ENCODE data around the gene AGTR2. TPM values are rescaled to one million over a fixed set of nuclear protein-coding genes. Genes with fewer than 3 reads are reported as not detected.

The AGTR2 gene
- total and polyA plus RNA-seq, 2 donors (not counting 3 experiments of a cell fraction or from before 2014, with no cell fraction given), result not detected

DNA sequence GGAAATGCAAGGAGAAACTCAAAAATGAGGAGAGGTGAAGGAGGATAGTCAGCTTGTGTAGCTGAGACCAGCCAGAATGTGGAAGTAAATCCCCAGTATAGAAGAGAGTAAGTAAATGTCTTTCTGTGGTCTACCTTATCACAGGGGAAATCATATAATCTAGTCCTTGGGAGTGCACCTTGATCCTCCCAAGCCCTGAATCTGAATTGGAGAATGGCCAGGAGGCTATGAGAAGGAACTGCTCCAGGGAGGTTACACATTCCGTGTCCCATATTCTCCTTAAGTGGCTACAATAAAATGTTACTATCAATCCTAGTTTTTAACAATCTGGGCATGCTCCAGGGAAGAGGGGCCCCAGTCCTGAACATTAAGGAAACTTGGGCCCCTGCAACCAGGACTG, 10.8 kb downstream of the AGTR2 start:
- no peak for TF ChIP-seq FOS (IDR thresholded peaks at IDR 0.05; ENCODE audit: borderline replicate concordance, insufficient read depth, low read length)
- TF ChIP-seq, protein P1, sequence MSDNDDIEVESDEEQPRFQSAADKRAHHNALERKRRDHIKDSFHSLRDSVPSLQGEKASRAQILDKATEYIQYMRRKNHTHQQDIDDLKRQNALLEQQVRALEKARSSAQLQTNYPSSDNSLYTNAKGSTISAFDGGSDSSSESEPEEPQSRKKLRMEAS (IDR thresholded peaks at IDR 0.05; ENCODE audit: insufficient read depth, insufficient read length), result no peak
- TF ChIP-seq POLR2AphosphoS5 (IDR thresholded peaks at IDR 0.05; ENCODE audit: insufficient read depth, low read depth, low read length), result no peak
- no peak for TF ChIP-seq GATA2 (IDR thresholded peaks at IDR 0.05; ENCODE audit: insufficient read depth, insufficient read length, low read depth, low read length)
- TF ChIP-seq, protein P2, sequence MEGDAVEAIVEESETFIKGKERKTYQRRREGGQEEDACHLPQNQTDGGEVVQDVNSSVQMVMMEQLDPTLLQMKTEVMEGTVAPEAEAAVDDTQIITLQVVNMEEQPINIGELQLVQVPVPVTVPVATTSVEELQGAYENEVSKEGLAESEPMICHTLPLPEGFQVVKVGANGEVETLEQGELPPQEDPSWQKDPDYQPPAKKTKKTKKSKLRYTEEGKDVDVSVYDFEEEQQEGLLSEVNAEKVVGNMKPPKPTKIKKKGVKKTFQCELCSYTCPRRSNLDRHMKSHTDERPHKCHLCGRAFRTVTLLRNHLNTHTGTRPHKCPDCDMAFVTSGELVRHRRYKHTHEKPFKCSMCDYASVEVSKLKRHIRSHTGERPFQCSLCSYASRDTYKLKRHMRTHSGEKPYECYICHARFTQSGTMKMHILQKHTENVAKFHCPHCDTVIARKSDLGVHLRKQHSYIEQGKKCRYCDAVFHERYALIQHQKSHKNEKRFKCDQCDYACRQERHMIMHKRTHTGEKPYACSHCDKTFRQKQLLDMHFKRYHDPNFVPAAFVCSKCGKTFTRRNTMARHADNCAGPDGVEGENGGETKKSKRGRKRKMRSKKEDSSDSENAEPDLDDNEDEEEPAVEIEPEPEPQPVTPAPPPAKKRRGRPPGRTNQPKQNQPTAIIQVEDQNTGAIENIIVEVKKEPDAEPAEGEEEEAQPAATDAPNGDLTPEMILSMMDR (IDR thresholded peaks at IDR 0.05; ENCODE audit: extremely low read depth in 1 of 2, insufficient read depth in 1 of 2, low read depth in 1 of 2, low read length in 2 of 2), result no peak
- TF ChIP-seq MYC (IDR thresholded peaks at IDR 0.05; ENCODE audit: low read depth, low read length), result no peak
- no peak for TF ChIP-seq EZH2 (IDR thresholded peaks at IDR 0.05; ENCODE audit: borderline replicate concordance, low read depth, low read length, severe bottlenecking)
- no peak for TF ChIP-seq JUN (IDR thresholded peaks at IDR 0.05; ENCODE audit: borderline replicate concordance, insufficient read depth, insufficient read length, low read depth)
- no peaks in the 10 kb centered on the region for H3K9me3 ChIP-seq (replicated peaks; ENCODE audit: control insufficient read depth, insufficient read depth, low read length)
- intact Hi-C loops (cut with micrococcal nuclease), result no loop called here
- no peaks in the 10 kb centered on the region for H3K79me2 ChIP-seq (ENCODE audit: control insufficient read depth, insufficient read depth, low read length)
- BruUV-seq (replicated peaks), result no TSS peak
- ChIA-PET POLR2A (no interaction called here), CTCF (no interaction called here)
- H3K27ac ChIP-seq (ENCODE audit: insufficient read depth, low read depth, low read length), result no peak overlapping the region
- H3K9ac ChIP-seq (replicated peaks; ENCODE audit: extremely low read depth, insufficient read depth, low read length), result no peak overlapping the region
- DNase-seq (ENCODE audit: low read depth, low spot score), result no peak
- dilution Hi-C loops (cut with MboI; ENCODE audit: extremely low pct_ligation_motif_present, low sequenced_read_pairs), result no loop called here
- H2AFZ ChIP-seq (ENCODE audit: low read depth, low read length), result no peak overlapping the region
- no peaks in the 10 kb centered on the region for H3K36me3 ChIP-seq (ENCODE audit: control insufficient read depth in 2 of 2, extremely low read depth in 1 of 2, insufficient read depth in 2 of 2, low read length in 2 of 2)
- H3K4me2 ChIP-seq (ENCODE audit: insufficient read depth, low read length), result no peak overlapping the region
- no peak overlapping the region for H3K4me3 ChIP-seq (replicated peaks in 1 of 3; ENCODE audit: insufficient read depth in 1 of 3, low read depth in 1 of 3, low read length in 3 of 3)
- no peaks in the 10 kb centered on the region for H3K9me1 ChIP-seq (replicated peaks; ENCODE audit: control insufficient read depth, extremely low read depth, insufficient read depth, low read length)
- H3K27me3 ChIP-seq (ENCODE audit: control insufficient read depth in 2 of 2, insufficient read depth in 2 of 2, low read length in 2 of 2), result no peaks in the 10 kb centered on the region
- no peaks in the 10 kb centered on the region for H4K20me1 ChIP-seq (replicated peaks; ENCODE audit: control insufficient read depth, extremely low read depth, insufficient read depth, low read length)
- no peaks in the 10 kb centered on the region for H3K4me1 ChIP-seq (ENCODE audit: control insufficient read depth, extremely low read depth, insufficient read depth, low read length)
- FAIRE-seq, result no peak

Measured in endothelial cell of umbilical vein (primary cell).